Bone marrow (tissue), 2 donors: ENCODE data around the gene ETDA.
"Not testable (repeated sequence)": the region's sequence is repeated elsewhere in the genome, so short reads cannot be mapped to it uniquely, and the experiment has no call there.

ENCODE experiments used
- DNase-seq, 2 donors: peaks; one replicate each; lab custom pipeline; 2025; lab: John Stamatoyannopoulos, UW

Gene ETDA

GRCh38 chrX:135252011-135252518 is at the start of gene ETDA:
TSS of gene ETDA (plus strand) at chrX:135252061. CDS start at chrX:135253277, 1,216 bp downstream.
- DNase-seq: not testable (repeated sequence)

GRCh38 chrX:135206427-135206826 is 45.4 kb upstream of the ETDA start:
- DNase-seq: not testable (repeated sequence)

GRCh38 chrX:135213200-135213844 is 38.5 kb upstream of the ETDA start:
- DNase-seq: no peak

GRCh38 chrX:135245989-135246388 is 5.9 kb upstream of the ETDA start:
- DNase-seq: not testable (repeated sequence)

- not testable (repeated sequence) for DNase-seq
Measured at GRCh38 chrX:135256087-135256684, 4.3 kb downstream of the ETDA start.

GRCh38 chrX:135256923-135257322 is 5.1 kb downstream of the ETDA start:
- DNase-seq: no peak

GRCh38 chrX:135257469-135257868 is 5.6 kb downstream of the ETDA start:
- no peak for DNase-seq

GRCh38 chrX:135260976-135261375 is 9.1 kb downstream of the ETDA start:
- DNase-seq: not testable (repeated sequence)

GRCh38 chrX:135263376-135263775 is 11.5 kb downstream of the ETDA start:
- DNase-seq: not testable (repeated sequence)

- DNase-seq: no peak
Measured at GRCh38 chrX:135264206-135264605, 12.3 kb downstream of the ETDA start.

GRCh38 chrX:135273162-135273561 is 21.3 kb downstream of the ETDA start:
- DNase-seq: no peak

GRCh38 chrX:135275973-135276372 is 24.1 kb downstream of the ETDA start:
- no peak for DNase-seq

- no peak for DNase-seq
Measured at GRCh38 chrX:135287266-135287823, 35.5 kb downstream of the ETDA start.

- DNase-seq: no peak
Measured at GRCh38 chrX:135295238-135295943, 43.5 kb downstream of the ETDA start.

- no peak for DNase-seq
Measured at GRCh38 chrX:135295944-135296305, 44.1 kb downstream of the ETDA start.

GRCh38 chrX:135302269-135302873 is 50.5 kb downstream of the ETDA start:
- no peak for DNase-seq
